K562 (cell line): Measurements from ENCODE around the gene RET. TPM values are rescaled to one million over a fixed set of nuclear protein-coding genes. Genes with fewer than 3 reads are reported as not detected.

Experiments used
- ATAC-seq: fragments of 200-7000 bp; cut with Tn5 transposase; 3 replicates; pipeline ENCODE4 v1.9.1; 2020; ENCODE audit warnings: moderate library complexity
- BruUV-seq: library from RNA; stranded (reverse); fragments of 400-500 nt; replicated peaks from 2 replicates; lab custom pipeline; 2021; lab: Mats Ljungman, UMichigan
- CTCF ChIA-PET: fragments of 300-600 bp; formaldehyde crosslinking; extraction: SDS; loops from one replicate; lab custom pipeline; 2021; ENCODE audit warnings: low intra/inter-chr PET ratio; lab: Yijun Ruan, JAX
- POLR2A ChIA-PET: fragments of 300-600, 350-650 bp; sonication (Branson Sonifier 250); formaldehyde crosslinking; extraction: SDS; loops from one replicate; lab custom pipeline; 2021; ENCODE audit warnings: antibody characterized with exemption, inconsistent platforms; lab: Yijun Ruan, JAX
- DNase-seq, 4 experiments: peaks; one replicate each; pipeline versions ENCODE4 v3.0.0 to v3.0.0-alpha.2; 2011 to 2018; ENCODE audit warnings: low spot score in 3 of 4, mixed read lengths in 3 of 4; ENCODE audit errors: extremely low read depth in 1 of 4
- FAIRE-seq: peaks from 2 replicates; lab custom pipeline; 2011; peaks lifted over from hg19 to GRCh38; lab: Jason Lieb, UNC
- H2AFZ ChIP-seq: 2 replicates; pipeline ENCODE4 v1.6.0; 2011; ENCODE audit warnings: low read depth, low read length, control low read depth, inconsistent platforms
- H3K27ac ChIP-seq: fragments of 200-600 bp; 3 replicates; pipeline ENCODE4 v1.8.0; 2011; ENCODE audit warnings: low read depth, mild to moderate bottlenecking, control low read depth, inconsistent platforms, low read length, moderate library complexity, mixed read lengths; ENCODE audit errors: extremely low read depth
- H3K27me3 ChIP-seq, 2 experiments: fragments of 300-600 bp in 1 of 2; 2 replicates in 1 of 2; 3 replicates in 1 of 2; pipeline versions ENCODE4 v1.6.0 to v1.8.0; 2011; ENCODE audit warnings: inconsistent platforms in 2 of 2, low read length in 2 of 2, mild to moderate bottlenecking in 1 of 2, mixed read lengths in 1 of 2, moderate library complexity in 1 of 2; ENCODE audit not compliant: control insufficient read depth in 2 of 2, insufficient read depth in 2 of 2
- H3K36me3 ChIP-seq: fragments of 300-600 bp; 3 replicates; pipeline ENCODE4 v1.8.0; 2011; ENCODE audit warnings: mild to moderate bottlenecking, low read length, inconsistent platforms; ENCODE audit not compliant: control insufficient read depth, insufficient read depth
- H3K4me1 ChIP-seq, 2 experiments: fragments of 200-600 bp in 1 of 2; replicated peaks in 1 of 2; 2 replicates in 1 of 2; 3 replicates in 1 of 2; pipeline versions ENCODE4 v1.5.1 to v1.8.0; 2011; ENCODE audit warnings: inconsistent platforms in 2 of 2, low read length in 2 of 2, mild to moderate bottlenecking in 1 of 2, mixed read lengths in 1 of 2, moderate library complexity in 1 of 2; ENCODE audit not compliant: control insufficient read depth in 2 of 2, insufficient read depth in 2 of 2
- H3K4me2 ChIP-seq: 2 replicates; pipeline ENCODE4 v1.6.1; 2011; ENCODE audit warnings: low read length, control low read depth, inconsistent platforms, mixed read lengths; ENCODE audit not compliant: insufficient read depth
- H3K4me3 ChIP-seq: fragments of 200-600 bp; sonication (generic), shearing (Covaris generic); 2 replicates; pipeline ENCODE4 v1.5.1; 2016; ENCODE audit warnings: control low read depth, inconsistent platforms
- H3K79me2 ChIP-seq: fragments of 200-600 bp; 3 replicates; pipeline ENCODE4 v1.8.0; 2011; ENCODE audit warnings: low read length, inconsistent platforms; ENCODE audit not compliant: control insufficient read depth, insufficient read depth
- H3K9ac ChIP-seq, 2 experiments: 2 replicates each; pipeline versions ENCODE4 v1.6.0 to v1.6.1; 2011; ENCODE audit warnings: low read depth in 2 of 2, low read length in 2 of 2, control low read depth in 1 of 2, inconsistent platforms in 1 of 2, mild to moderate bottlenecking in 1 of 2, mixed read lengths in 1 of 2; ENCODE audit not compliant: insufficient read depth in 1 of 2
- H3K9me1 ChIP-seq: one replicate; pipeline ENCODE4 v1.6.0; 2011; ENCODE audit warnings: inconsistent platforms, mild to moderate bottlenecking, low read length, moderate library complexity; ENCODE audit not compliant: control insufficient read depth, insufficient read depth
- H3K9me3 ChIP-seq: replicated peaks from 2 replicates; pipeline ENCODE4 v1.5.1; 2011; ENCODE audit warnings: low read depth, low read length, inconsistent platforms; ENCODE audit not compliant: control insufficient read depth, insufficient read depth
- H4K20me1 ChIP-seq: replicated peaks from 2 replicates; pipeline ENCODE4 v1.6.1; 2011; ENCODE audit warnings: low read length, inconsistent platforms, mixed read lengths; ENCODE audit not compliant: control insufficient read depth, insufficient read depth
- ESRRB ChIP-seq: fragments of 250-450 bp; sonication (Bioruptor Pico); IDR thresholded peaks from 2 replicates; pipeline ENCODE4 v1.5.0; 2020; ENCODE audit warnings: mild to moderate bottlenecking, moderate library complexity, borderline replicate concordance
- GABPB1 ChIP-seq: sonication (generic); formaldehyde crosslinking; IDR thresholded peaks from 2 replicates; pipeline ENCODE4 v1.8.0; 2022; ENCODE audit warnings: mild to moderate bottlenecking, missing genetic modification reagents
- HDAC1 ChIP-seq, 2 experiments: fragments of 450-650 bp; IDR thresholded peaks; 2 replicates each; pipeline ENCODE4 v1.6.1; 2016 to 2017; ENCODE audit warnings: inconsistent platforms in 1 of 2, mild to moderate bottlenecking in 1 of 2, moderate library complexity in 1 of 2
- ILF3 ChIP-seq: fragments of 450-650 bp; IDR thresholded peaks from 2 replicates; pipeline ENCODE4 v1.6.1; 2018; ENCODE audit warnings: antibody characterized with exemption, mild to moderate bottlenecking, moderate library complexity, borderline replicate concordance
- MEF2A ChIP-seq: IDR thresholded peaks from 2 replicates; pipeline ENCODE4 v1.6.1; 2011; ENCODE audit warnings: low read depth, mild to moderate bottlenecking, low read length, moderate library complexity; ENCODE audit not compliant: control insufficient read depth
- MEF2D ChIP-seq: conservative IDR thresholded peaks from 2 replicates; pipeline ENCODE4 v1.6.1; 2016; ENCODE audit warnings: low read depth, missing genetic modification characterization, missing compliant biosample characterization
- NR4A1 ChIP-seq, 2 experiments: fragments of 250-450 bp in 1 of 2; fragments of 450-650 bp in 1 of 2; sonication (Bioruptor Pico) in 1 of 2; IDR thresholded peaks; 2 replicates each; pipeline versions ENCODE4 v1.4.0 to v1.6.1; 2016 to 2020; ENCODE audit warnings: mild to moderate bottlenecking in 2 of 2, missing compliant biosample characterization in 1 of 2, missing genetic modification characterization in 1 of 2, moderate library complexity in 1 of 2
- SUPT5H ChIP-seq: fragments of 450-650 bp; IDR thresholded peaks from 2 replicates; pipeline ENCODE4 v1.6.1; 2016
- THRA ChIP-seq: fragments of 450-650 bp; IDR thresholded peaks from 2 replicates; pipeline ENCODE4 v1.6.1; 2017; ENCODE audit warnings: mild to moderate bottlenecking, moderate library complexity
- ZBTB5 ChIP-seq: fragments of 450-650 bp; IDR thresholded peaks from 2 replicates; pipeline ENCODE4 v1.6.1; 2017; ENCODE audit warnings: antibody characterized with exemption
- ZNF24 ChIP-seq: fragments of 450-650 bp; IDR thresholded peaks from 2 replicates; pipeline ENCODE4 v1.6.1; 2016
- ZNF57 ChIP-seq: fragments of 450-650 bp; formaldehyde crosslinking; IDR thresholded peaks from 2 replicates; pipeline ENCODE4 v1.4.0; 2020; ENCODE audit warnings: mild to moderate bottlenecking, moderate library complexity
- ZNF79 ChIP-seq: fragments of 250-450 bp; sonication (Bioruptor Pico); IDR thresholded peaks from 2 replicates; pipeline ENCODE4 v1.4.0; 2020; ENCODE audit warnings: low read depth, mild to moderate bottlenecking, moderate library complexity
- WGBS: fragments of 100-300 bp; shearing (Covaris generic); methylation state at CpG from one replicate; pipeline ENCODE4 v1.1.6; 2016; ENCODE audit warnings: low coverage, mixed read lengths; ENCODE audit not compliant: insufficient coverage; ENCODE audit errors: missing lambda C conversion rate; 5-methylcytosine and 5-hydroxymethylcytosine counted together
- in situ Hi-C: fragments of 300-500 bp; cut with MboI; formaldehyde crosslinking; loops from 4 replicates; pipeline ENCODE4 v1.15.0; 2018; ENCODE audit warnings: inconsistent platforms, mixed read lengths
- intact Hi-C: fragments of 100-400 bp; cut with micrococcal nuclease; formaldehyde crosslinking; loops from 2 replicates; pipeline ENCODE4 v1.14.2; 2022
- polyA plus RNA-seq, 8 experiments: library from polyadenylated mRNA; depleted of rRNA in 4 of 8; stranded (reverse) in 5 of 8; unstranded in 3 of 8; fragments of >200 nt; fragmentation: Nextera tagmentation in 2 of 8; fragmentation: Illumina TruSeq in 1 of 8; extraction: Ambion mirVana in 2 of 8; extraction: Trizol in 1 of 8; gene quantifications; 2 replicates each; pipeline versions ENCODE4 v1.2.1 to v1.2.3, GENCODE V29; 2011 to 2014; ENCODE audit warnings: inconsistent platforms in 1 of 8, missing spikeins in 1 of 8
- total RNA-seq, 7 experiments: library from RNA; depleted of rRNA in 6 of 7; stranded (reverse); fragments of >200 nt in 6 of 7; fragmentation: Illumina TruSeq in 2 of 7; extraction: Trizol in 2 of 7; gene quantifications; 2 replicates each; pipeline versions ENCODE4 v1.2.1 to v1.2.3, GENCODE V29; 2011 to 2021; ENCODE audit warnings: low replicate concordance in 1 of 7

The RET gene
- total and polyA plus RNA-seq, 9 of the 15 experiments (the other 6 are each of a cell fraction or from before 2014, with no cell fraction given): 0.04 to 0.05 TPM; not detected in 7

- TF ChIP-seq ZNF24 (no peak), SUPT5H (no peak), ILF3 (no peak)
- TF ChIP-seq, all 486 proteins: peak for 0
Observed at GRCh38 chr10:43120116-43120928, 43.5 kb downstream of the RET start (continued).

- TF ChIP-seq HDAC1 (IDR thresholded peaks at IDR 0.05) (no peak), ZNF79 (CRISPR knock-in tag) (no peak), MEF2D (no peak), ZBTB5 (no peak), THRA (no peak), ZNF57 (CRISPR knock-in tag) (no peak), NR4A1 (CRISPR knock-in tag; IDR thresholded peaks at IDR 0.05) (no peak), NR4A1 (tag; IDR thresholded peaks at IDR 0.05) (no peak), MEF2A (no peak), GABPB1 (CRISPR knock-in tag) (no peak), ESRRB (CRISPR knock-in tag) (no peak)
- no peak for FAIRE-seq
- Histone ChIP-seq H3K4me3 (no peak overlapping the region), H3K27me3 (peaks cover 16 to 83% of the 10 kb centered on the region in 2 experiments), H3K4me1 (peaks cover 0 to 12% of the 10 kb centered on the region in 2 experiments; a peak in 1 of 5 replicates), H4K20me1 (0 out of 2 replicates have a peak, but pooled peaks cover 7% of the 10 kb centered on the region), H3K79me2 (no peaks in the 10 kb centered on the region), H3K9me3 (no peaks in the 10 kb centered on the region), H3K27ac (no peak overlapping the region), H2AFZ (no peak overlapping the region), H3K9me1 (no peaks in the 10 kb centered on the region), H3K4me2 (no peak overlapping the region), H3K36me3 (no peaks in the 10 kb centered on the region), H3K9ac (no peak overlapping the region)
- in situ Hi-C loops (no loop called here), intact Hi-C loops (no loop called here)
- no peak for ATAC-seq
- POLR2A ChIA-PET: interaction anchor here (0.9 kb wide), 1 partner anchor 54 kb away, joined by 3 read pairs; no protein-coding TSS in a partner anchor
- no peak for DNase-seq
- CTCF ChIA-PET: no interaction called here
- WGBS: 6% methylated on average over 3 of the region's 3 CpGs
- no TSS peak for BruUV-seq
Observed at GRCh38 chr10:43120929-43121314, 44.1 kb downstream of the RET start.
